ENCODE data around the gene PIEZO1.

The PIEZO1 gene

DNA sequence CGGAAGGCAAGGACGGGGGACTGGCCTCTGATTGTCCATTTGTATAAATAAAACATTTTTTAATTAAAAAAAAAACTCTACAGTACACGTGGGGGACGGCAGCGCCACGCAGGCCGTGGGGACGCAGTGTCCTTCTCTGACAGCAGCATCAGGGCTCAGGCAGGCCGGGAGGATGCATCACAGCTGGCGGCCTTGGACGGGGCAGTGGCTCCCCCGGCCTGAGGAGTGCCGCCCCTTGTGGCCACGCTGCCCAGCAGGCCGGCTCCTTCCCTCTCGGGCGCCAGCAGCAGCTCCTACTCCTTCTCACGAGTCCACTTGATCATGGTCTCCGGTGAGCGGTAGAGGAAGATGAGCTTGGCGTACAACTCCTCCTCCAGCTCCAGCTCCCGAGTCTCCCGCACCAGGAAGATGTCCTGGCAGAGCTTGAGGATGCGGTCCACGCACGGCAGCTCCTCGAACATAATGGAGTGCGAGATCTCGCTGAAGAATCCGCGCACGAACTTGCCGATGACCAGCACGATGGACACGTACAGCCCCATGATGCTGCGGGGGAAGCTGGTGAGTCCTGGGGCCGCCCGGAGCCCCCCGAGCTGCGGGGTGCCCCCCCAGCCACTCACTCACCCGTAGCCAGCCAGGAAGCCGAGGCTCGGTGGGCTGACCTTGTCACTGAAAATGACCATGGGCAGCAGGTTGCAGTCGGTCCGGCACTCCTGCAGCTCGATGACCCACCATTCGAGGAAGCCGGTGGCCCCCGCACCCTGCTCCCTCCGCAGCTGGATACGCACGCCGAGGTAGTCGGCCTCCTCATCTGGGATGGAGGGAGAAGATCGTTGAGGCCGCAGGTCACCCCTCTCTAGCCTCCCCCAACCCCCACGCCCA is 69.5 kb downstream of the PIEZO1 start:
- DNase-seq: no peak

- no peak for DNase-seq
Measured at GRCh38 chr16:88714420-88715302, 70.4 kb downstream of the PIEZO1 start.

DNA sequence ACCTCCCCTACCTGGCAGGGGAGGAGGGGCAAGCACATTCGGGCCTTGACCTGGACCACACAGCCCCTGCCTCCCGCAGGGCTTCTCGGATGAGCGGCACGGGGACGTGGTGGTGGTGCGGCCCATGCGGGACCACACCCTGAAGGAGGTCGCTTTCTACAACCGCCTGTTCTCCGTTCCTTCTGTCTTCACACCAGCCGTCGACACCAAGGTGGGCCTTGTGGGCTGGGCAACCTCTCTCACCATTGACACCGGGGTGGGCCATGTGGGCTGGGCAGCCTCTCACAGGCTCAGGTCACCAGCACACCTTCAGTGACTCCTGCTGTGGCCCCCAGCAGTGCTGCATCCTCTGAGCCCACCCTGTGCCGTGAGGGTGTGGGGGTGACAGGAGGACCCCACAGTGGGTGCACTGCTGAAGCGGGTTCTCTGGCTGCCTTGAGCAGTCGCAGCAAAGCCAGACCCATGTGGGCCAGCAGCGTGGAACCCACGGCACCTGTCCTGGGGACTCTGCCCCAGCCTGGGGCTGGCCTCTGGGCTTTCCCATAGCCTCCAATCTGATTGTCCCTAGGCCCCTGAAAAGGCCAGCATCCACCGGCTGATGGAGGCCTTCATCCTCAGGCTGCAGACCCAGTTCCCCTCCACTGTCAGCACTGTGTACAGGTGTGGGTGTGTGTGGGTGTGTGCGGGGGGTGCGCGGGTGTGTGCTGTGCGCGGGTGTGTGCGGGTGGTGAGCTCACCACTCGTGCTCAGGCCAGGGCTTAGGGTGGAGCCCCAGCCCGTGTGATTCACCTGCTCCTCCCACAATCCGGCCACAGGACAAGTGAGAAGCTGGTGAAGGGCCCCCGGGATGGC is 71.2 kb downstream of the PIEZO1 start:
- DNase-seq: no peak

GRCh38 chr16:88713054-88713453 is 72.0 kb downstream of the PIEZO1 start:
- no peak for DNase-seq

DNA sequence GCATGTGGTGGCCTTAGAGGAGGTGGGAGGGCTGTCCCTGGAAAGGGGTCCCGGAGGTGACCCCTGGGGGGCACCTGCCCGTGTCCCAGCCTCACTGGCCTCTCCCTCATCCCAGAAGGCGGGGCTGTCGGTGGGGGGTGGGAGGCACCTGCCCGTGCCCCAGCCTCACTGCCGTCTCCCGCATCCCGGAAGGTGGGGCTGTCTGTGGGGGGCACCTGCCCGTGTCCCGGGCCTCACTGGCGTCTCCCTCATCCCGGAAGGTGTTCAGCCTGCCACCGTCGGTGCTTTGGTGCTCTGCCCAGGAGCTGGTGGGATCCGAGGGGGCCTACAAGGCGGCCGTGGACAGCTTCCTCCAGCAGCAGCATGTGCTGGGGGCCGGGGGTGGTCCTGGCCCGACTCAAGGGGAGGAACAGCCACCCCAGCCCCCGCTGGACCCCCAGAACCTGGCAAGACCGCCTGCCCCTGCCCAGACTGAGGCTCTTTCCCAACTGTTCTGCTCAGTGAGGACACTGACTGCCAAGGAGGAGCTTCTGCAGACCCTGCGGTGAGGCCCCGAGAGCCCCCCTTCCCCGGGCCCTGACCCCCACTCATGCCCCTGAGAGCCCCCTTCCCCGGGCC is 72.5 kb downstream of the PIEZO1 start:
- DNase-seq: no peak

- DNase-seq: no peak
Measured at GRCh38 chr16:88711750-88712340, 73.2 kb downstream of the PIEZO1 start.

DNA sequence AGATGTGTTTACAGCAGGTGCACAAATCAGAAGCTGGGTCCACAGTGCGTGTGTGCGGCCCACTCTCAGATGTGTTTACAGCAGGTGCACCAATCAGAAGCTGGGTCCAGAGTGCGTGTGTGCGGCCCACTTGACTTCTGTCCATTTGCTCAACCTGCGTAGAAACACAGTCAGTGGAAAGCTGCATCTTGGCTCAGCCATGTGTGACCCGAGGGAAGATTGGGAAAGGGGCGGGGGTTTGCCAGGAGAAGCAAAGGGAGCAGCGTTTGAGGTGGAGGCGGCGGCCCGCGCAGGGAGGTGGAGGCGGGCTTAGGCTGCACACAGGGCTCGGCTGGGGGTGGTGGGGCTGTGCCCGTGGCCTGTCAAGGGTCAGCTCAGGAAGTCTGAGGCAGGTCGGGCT is 74.5 kb downstream of the PIEZO1 start:
- DNase-seq: no peak

DNA sequence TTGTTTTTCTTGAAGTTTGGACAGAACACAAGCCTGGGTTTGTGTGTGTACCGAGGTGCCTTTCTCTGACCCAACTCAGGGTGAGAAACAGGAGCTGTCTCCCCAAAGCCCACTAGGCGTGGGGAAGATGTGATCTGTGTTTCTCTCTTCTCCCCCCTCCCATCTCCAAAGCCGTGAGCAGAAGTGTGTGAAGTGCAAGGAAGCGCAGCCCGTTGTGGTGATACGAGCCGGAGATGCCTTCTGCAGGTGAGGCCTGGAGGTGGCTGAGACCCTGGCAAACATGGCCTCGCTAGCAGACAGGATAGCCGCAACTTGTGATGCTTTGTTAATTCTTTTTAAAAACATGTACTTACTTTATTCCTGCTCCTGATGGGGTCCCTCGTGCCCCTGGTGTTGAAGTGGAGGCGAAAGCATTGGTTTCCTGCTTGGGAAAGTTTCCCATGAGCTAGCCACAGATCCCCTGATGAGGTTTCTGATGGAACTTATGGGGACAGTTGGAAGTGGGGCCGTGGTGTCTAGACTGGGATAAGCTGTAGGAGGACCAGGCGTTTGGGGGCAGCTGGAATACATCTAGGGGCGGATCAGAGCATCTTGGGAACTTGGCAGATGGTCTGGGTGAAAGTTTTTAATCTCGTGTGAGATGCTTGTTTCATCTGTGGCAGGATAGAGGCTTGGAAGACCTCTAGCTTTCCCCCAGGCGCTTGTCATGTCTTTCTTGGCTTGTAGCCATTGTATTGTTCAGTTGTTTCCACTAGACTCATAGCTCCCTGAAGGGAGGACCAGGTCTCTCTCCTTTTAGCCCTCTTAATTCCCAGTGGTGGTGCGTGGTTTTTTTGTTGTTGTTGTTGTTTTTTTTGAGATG is 77.8 kb downstream of the PIEZO1 start:
- DNase-seq: no peak

DNA sequence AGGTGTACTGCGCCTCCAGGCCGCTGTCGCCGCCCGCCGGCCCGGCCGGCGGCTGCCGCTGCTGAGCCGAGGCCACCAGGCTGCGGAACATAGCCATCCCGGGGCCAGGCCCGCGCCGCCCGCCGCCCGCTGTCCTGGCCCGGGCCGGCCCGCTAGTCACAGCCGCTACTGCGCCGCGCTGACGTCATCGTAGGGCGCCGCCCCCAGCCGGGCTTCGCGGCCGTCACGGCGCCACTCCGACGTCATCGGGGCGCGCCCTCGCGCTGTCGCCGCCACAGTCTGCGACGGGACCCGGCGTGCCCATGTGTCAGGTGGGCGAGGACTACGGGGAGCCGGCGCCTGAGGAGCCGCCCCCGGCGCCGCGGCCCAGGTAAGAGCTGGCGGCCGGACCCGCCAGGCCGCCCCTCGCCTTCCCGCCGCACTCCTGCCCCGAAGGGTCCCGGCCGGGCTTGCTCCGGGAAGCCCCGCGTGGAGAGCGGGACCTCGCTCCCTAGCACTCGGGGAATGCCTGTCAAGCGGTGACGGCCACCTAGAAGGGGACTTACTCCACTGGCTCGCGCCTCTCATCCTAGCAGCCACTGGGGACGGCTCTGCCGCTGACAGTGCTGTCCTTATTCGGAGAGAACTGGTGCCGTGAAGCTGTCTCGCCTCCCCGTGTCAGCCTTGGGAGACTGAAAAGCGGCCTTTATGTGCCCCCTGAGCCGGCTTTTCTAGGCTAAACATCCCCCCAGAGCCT is 78.6 kb downstream of the PIEZO1 start, which contains the start of the genes CTU2 and RNF166:
Gene CTU2, plus strand, starts transcription at position 275 of the 736 bp plus-strand sequence. Its CDS starts 28 bp downstream, at position 303.
Gene RNF166, minus strand, starts transcription at position 180 of the 736 bp plus-strand sequence. Its CDS starts 83 bp downstream, at position 97.
- peak; percentile 92 for DNase-seq

GRCh38 chr16:88705801-88706228 is 79.2 kb downstream of the PIEZO1 start:
- DNase-seq: peak; percentile 32

GRCh38 chr16:88705076-88705684 is 79.8 kb downstream of the PIEZO1 start:
- peak; percentile 59 for DNase-seq

DNA sequence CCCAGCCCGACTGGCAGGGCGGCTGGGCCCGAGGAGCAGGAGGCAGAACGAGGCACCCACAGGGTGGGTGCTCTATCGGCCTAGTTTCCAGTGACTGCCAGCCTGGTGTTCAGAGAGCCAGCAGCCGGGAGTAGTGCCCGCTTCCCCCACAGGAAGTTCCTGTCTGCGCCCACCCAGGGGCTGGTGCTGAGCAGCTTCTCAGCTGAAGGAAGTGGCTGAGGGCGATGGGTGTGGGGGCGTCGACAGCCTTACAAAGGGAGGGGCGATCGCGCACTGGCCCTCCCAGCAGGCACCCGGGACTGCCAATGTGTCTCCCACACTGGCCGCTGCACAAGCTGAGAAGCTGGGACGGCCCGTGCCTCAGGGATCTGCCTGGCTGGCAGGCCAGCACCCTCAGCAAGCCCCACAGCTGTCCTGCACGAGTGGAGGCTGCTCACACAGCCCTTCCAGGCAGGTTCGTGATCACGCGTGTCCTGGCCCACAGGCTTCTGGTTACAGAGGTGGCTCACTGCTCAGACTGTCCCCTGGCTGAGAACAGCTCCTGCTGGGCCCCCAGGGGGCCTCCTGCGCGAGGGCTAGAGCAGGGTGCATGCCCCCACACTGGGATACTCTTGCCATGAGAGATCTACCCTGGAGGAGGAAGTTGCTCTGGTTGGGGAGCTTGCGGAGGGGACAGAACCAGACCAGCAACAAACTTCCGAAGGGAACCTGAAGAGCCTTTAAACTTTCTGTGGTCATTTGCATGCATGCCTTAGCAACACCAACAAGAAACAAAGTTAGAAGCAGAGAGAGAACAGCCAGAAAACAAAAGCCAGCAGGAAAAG is 81.3 kb downstream of the PIEZO1 start:
- DNase-seq: peak; percentile 88

DNA sequence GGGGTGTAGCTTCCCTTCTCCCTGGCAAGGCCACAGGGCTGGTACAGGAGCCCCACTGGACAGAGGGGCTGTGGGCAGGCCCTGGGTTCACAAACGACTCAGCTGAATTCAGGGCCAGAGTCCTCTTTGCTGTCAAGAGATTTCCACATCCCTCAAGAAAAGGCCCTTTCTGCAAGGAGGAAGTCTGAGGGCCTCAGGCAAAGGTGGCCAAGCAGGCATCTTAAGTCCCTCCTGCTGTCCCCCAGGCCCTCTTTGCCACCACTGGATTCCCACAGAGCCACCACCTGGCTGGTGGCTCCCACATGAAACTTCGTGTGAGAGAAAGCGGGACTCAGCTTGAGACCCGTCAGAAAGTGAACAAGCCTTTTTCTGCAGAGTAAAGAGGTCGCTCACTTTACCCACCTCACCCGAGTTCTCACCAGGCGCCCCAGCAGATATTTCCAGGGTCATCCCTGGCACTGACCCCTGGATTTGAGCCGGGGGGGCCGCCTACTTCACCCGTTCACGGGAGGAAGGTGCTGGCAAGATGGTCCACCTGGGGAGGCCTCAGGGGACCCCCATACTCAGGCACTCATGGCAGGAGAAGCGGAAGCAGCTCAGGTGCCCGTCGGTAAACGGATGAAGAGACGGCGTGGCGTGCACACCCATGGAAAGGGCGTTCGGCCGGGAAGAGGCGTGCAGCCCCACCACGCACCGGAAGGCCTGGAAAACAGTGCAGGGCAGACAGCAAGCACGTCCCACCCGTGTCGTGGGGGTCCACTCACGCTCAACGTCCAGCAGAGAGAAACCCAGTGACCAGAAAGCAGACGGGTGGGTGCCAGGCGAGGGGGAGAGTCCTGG is 82.4 kb downstream of the PIEZO1 start:
- DNase-seq: peak; percentile 35

GRCh38 chr16:88701581-88702370 is 83.2 kb downstream of the PIEZO1 start:
- peak; percentile 39 for DNase-seq

DNA sequence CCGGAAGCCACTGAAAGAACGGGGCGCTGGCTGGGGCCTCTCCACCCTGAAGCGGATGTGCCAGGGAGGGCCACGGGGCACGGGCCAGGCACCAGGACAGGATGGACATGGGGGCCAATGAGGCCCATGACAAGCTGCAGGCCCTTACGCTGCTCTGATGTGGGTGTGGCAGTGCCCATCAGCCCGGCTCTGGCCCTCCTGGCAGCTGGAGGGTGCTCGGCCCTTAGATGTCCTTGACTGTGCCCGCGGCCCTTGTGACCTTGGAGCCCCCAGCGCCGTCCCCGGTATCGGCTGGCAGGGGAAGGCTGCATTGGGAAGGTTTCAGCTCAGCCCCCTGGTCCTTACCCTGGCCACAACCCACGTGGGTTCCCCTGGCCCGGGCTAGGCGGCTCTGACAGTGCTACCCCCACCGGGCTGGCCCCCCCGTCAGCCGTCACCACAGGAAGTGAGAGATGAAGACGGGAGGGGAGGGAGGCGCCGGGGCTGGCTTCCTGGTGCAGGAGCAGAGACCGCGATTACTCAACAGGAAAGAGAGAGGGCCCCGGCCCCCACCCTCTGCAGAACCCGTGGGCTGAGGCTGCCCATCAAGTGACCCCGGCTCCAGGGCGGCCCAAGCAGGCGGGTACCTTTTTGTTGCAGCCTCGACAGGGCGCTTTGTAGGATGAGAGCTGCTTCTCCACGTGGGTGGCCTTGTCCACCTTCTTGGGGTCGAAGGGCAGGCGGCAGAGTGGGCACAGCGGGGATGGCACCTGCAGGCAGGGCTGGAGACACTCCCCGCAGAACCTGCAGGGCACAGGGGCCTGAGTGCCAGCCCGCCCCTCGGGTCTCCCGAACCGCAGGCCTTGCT is 84.2 kb downstream of the PIEZO1 start:
- peak; percentile 98 for DNase-seq

- no peak for DNase-seq
Measured at GRCh38 chr16:88700322-88700635, 84.7 kb downstream of the PIEZO1 start.
